Vagina (tissue), 2 donors: ENCODE results near the gene SLC34A1.

Experiments used
- CTCF ChIP-seq, 3 experiments: fragments of 450-650 bp in 2 of 3; fragments of 200-600 bp in 1 of 3; sonication (generic) in 1 of 3; IDR thresholded peaks; one replicate each; pipeline ENCODE4 v1.5.1; 2017 to 2019; ENCODE audit warnings: antibody characterized with exemption in 3 of 3, mild to moderate bottlenecking in 2 of 3, moderate library complexity in 2 of 3
- POLR2A ChIP-seq, 2 donors: fragments of 450-650 bp; IDR thresholded peaks; one replicate each; pipeline ENCODE4 v1.6.1; 2017; ENCODE audit warnings: antibody characterized with exemption in 2 of 2, mild to moderate bottlenecking in 2 of 2, moderate library complexity in 2 of 2

DNA sequence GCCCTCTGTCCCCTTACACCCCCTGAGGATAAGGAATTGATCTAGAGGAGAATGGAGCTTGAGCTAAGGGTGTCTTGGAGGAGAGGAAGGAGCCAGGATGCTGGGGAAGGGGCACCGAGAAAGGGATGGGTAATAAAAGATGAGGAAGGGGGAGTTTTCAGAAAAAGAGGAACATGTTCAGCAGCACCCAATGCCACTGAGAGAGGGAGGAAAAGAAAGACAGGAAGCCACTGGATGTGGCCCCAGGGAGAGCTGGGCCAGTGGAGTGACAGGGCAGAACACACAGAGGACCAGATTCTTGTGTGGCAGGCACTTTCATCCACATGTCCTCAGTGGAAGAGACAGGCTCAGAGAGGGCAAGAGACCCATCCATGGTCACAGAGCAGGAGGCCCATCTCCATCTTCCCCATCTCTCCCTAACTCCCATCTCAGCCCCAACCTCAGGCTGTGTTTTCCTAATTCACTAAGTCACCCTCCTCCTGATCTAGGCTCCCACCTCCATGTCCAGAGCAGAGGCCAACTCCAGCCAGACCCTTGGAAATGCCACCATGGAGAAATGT is 9.1 kb downstream of the SLC34A1 start:
- TF ChIP-seq CTCF (IDR thresholded peaks at IDR 0.05): no peak
- TF ChIP-seq POLR2A (IDR thresholded peaks at IDR 0.05): no peak
